ENCODE results near the gene WDR89. TPM values are rescaled to one million over a fixed set of nuclear protein-coding genes. Genes with fewer than 3 reads are reported as not detected.
A peak's percentile ranks its signal among the peaks of the same experiment; 100 is the strongest.
"Not testable (repeated sequence)": the region's sequence is repeated elsewhere in the genome, so short reads cannot be mapped to it uniquely, and the experiment has no call there.

Gene WDR89
- 20.5 TPM for total RNA-seq

- DNase-seq (ENCODE audit: low spot score): peak; percentile 97
- peak; percentile 99 for ATAC-seq
- intact Hi-C loops (cut with DNase I): no loop called here
These were observed at the start of gene WDR89 for GRCh38 chr14:63641473-63642228. TSS of gene WDR89 (minus strand) at chr14:63641871. CDS start at chr14:63599942, 41,929 bp downstream.

GRCh38 chr14:63689132-63689531 lies 47.5 kb upstream of the WDR89 start:
- intact Hi-C loops (cut with DNase I): no loop called here
- no peak for DNase-seq (ENCODE audit: low spot score)
- no peak for ATAC-seq

GRCh38 chr14:63686926-63687325 lies 45.3 kb upstream of the WDR89 start:
- intact Hi-C loops (cut with DNase I): no loop called here
- ATAC-seq (no peak), DNase-seq (ENCODE audit: low spot score) (no peak)

- ATAC-seq: no peak
- intact Hi-C loops (cut with DNase I): no loop called here
- DNase-seq (ENCODE audit: low spot score): no peak
These were observed 43.7 kb upstream of the WDR89 start for GRCh38 chr14:63685401-63685800.

- ATAC-seq: no peak
- DNase-seq (ENCODE audit: low spot score): no peak
- intact Hi-C loops (cut with DNase I): no loop called here
These were observed 41.3 kb upstream of the WDR89 start for GRCh38 chr14:63682727-63683593.

- intact Hi-C loops (cut with DNase I): no loop called here
- no peak for ATAC-seq
- no peak for DNase-seq (ENCODE audit: low spot score)
These were observed 36.9 kb upstream of the WDR89 start for GRCh38 chr14:63678536-63678935.

- ATAC-seq (no peak), DNase-seq (ENCODE audit: low spot score) (no peak)
- intact Hi-C loops (cut with DNase I): no loop called here
These were observed 36.3 kb upstream of the WDR89 start for GRCh38 chr14:63677891-63678379.

- intact Hi-C loops (cut with DNase I): no loop called here
- DNase-seq (ENCODE audit: low spot score): no peak
- no peak for ATAC-seq
These were observed 34.9 kb upstream of the WDR89 start for GRCh38 chr14:63676615-63677014.

GRCh38 chr14:63673886-63674497 lies 32.3 kb upstream of the WDR89 start:
- intact Hi-C loops (cut with DNase I): no loop called here

GRCh38 chr14:63673255-63673654 lies 31.6 kb upstream of the WDR89 start:
- DNase-seq (ENCODE audit: low spot score): no peak
- no peak for ATAC-seq
- intact Hi-C loops (cut with DNase I): no loop called here

More at GRCh38 chr14:63673886-63674497, 32.3 kb upstream of the WDR89 start:
- ATAC-seq (no peak), DNase-seq (ENCODE audit: low spot score) (no peak)

GRCh38 chr14:63672417-63673180 lies 30.9 kb upstream of the WDR89 start:
- DNase-seq (ENCODE audit: low spot score) (no peak), ATAC-seq (no peak)
- intact Hi-C loops (cut with DNase I): no loop called here

- no peak for ATAC-seq
- intact Hi-C loops (cut with DNase I): no loop called here
- no peak for DNase-seq (ENCODE audit: low spot score)
These were observed 30.3 kb upstream of the WDR89 start for GRCh38 chr14:63671987-63672386.

GRCh38 chr14:63670692-63671091 lies 29.0 kb upstream of the WDR89 start:
- DNase-seq (ENCODE audit: low spot score) (no peak), ATAC-seq (no peak)
- intact Hi-C loops (cut with DNase I): no loop called here

- ATAC-seq (no peak), DNase-seq (ENCODE audit: low spot score) (no peak)
- intact Hi-C loops (cut with DNase I): no loop called here
These were observed 24.7 kb upstream of the WDR89 start for GRCh38 chr14:63666335-63666734.

- intact Hi-C loops (cut with DNase I): no loop called here
- ATAC-seq: no peak
- no peak for DNase-seq (ENCODE audit: low spot score)
These were observed 22.0 kb upstream of the WDR89 start for GRCh38 chr14:63663428-63664341.

GRCh38 chr14:63662776-63663175 lies 21.1 kb upstream of the WDR89 start:
- no peak for DNase-seq (ENCODE audit: low spot score)
- no peak for ATAC-seq
- intact Hi-C loops (cut with DNase I): no loop called here

- DNase-seq (ENCODE audit: low spot score); intact Hi-C loops (cut with DNase I); ATAC-seq: not testable (repeated sequence)
These were observed 20.2 kb upstream of the WDR89 start for GRCh38 chr14:63661881-63662280.

GRCh38 chr14:63659726-63660125 lies 18.1 kb upstream of the WDR89 start:
- no peak for DNase-seq (ENCODE audit: low spot score)
- ATAC-seq: peak; percentile 91
- intact Hi-C loops (cut with DNase I): no loop called here
